SU-DHL-6 (cell line): ENCODE results near the gene TMC3.

Source experiments
- CTCF ChIP-seq: fragments of 200-600 bp; sonication (generic); IDR thresholded peaks from one replicate; pipeline ENCODE4 v1.5.1; 2017; ENCODE audit warnings: antibody characterized with exemption, mild to moderate bottlenecking, low read length, moderate library complexity; ENCODE audit not compliant: insufficient read depth, poor library complexity, severe bottlenecking
- EZH2phosphoT487 ChIP-seq: fragments of 200-600 bp; sonication (generic), shearing (Covaris generic); conservative IDR thresholded peaks from 2 replicates; pipeline ENCODE4 v1.6.1; 2018; ENCODE audit warnings: mild to moderate bottlenecking, antibody characterized with exemption, low read length, moderate library complexity, mixed read lengths

GRCh38 chr15:81351651-81352050 is 22.4 kb downstream of the TMC3 start:
- TF ChIP-seq CTCF: no peak
- no peak for TF ChIP-seq EZH2phosphoT487
